ENCODE measurements around the gene NSFL1C. TPM values are rescaled to one million over a fixed set of nuclear protein-coding genes. Genes with fewer than 3 reads are reported as not detected.

Gene NSFL1C
- total and polyA plus RNA-seq, 2 experiments from 2014 or later: 22.2 to 84.2 TPM

GRCh38 chr20:1507276-1507675, 40.6 kb upstream of the NSFL1C start:
- H3K27ac ChIP-seq: no peak overlapping the region
- H3K4me1 ChIP-seq (ENCODE audit: insufficient read depth): peaks cover 16% of the 10 kb centered on the region
- no peaks in the 10 kb centered on the region for H3K36me3 ChIP-seq (ENCODE audit: low read depth)
- no peak for TF ChIP-seq EZH2phosphoT487 (IDR thresholded peaks at IDR 0.05; ENCODE audit: insufficient read depth, low read depth)
- no peak for TF ChIP-seq EZH2 (IDR thresholded peaks at IDR 0.05; ENCODE audit: insufficient read depth, poor library complexity, severe bottlenecking)
- H2AFZ ChIP-seq: no peak overlapping the region
- H3K4me2 ChIP-seq (ENCODE audit: unreplicated experiment): no peak overlapping the region
- H3F3A ChIP-seq (ENCODE audit: insufficient read depth): peaks cover 17% of the 10 kb centered on the region; the same call in 1 of the 2 replicates
- H3K9me2 ChIP-seq (ENCODE audit: insufficient read depth): no peaks in the 10 kb centered on the region
- H3K9ac ChIP-seq: no peak overlapping the region
- no peaks in the 10 kb centered on the region for H3K79me2 ChIP-seq (ENCODE audit: insufficient read depth)
- no peaks in the 10 kb centered on the region for H4K20me1 ChIP-seq (ENCODE audit: insufficient read depth)
- no peak for DNase-seq
- peaks cover 15% of the 10 kb centered on the region; the same call in 1 of the 2 replicates for H3K27me3 ChIP-seq (replicated peaks; ENCODE audit: insufficient read depth)
- in situ Hi-C loops (cut with MboI): no loop called here
- 22 to 26% methylated on average over 3 of the region's 3 CpGs for WGBS, 2 experiments (ENCODE audit: low coverage in 1 of 2, low lambda C conversion rate in 2 of 2, missing lambda C conversion rate in 2 of 2)
- no peaks in the 10 kb centered on the region for H3K9me3 ChIP-seq (ENCODE audit: low read depth)
- H3K4me3 ChIP-seq: no peak overlapping the region

- H3K9me3 ChIP-seq (ENCODE audit: low read depth): no peaks in the 10 kb centered on the region
- WGBS, 2 experiments (ENCODE audit: low coverage in 1 of 2, low lambda C conversion rate in 2 of 2, missing lambda C conversion rate in 2 of 2): 69 to 73% methylated on average over 1 of the region's 1 CpG
- peak overlapping the region; percentile 62 for H3K4me2 ChIP-seq (ENCODE audit: unreplicated experiment)
- TF ChIP-seq EZH2 (IDR thresholded peaks at IDR 0.05; ENCODE audit: insufficient read depth, poor library complexity, severe bottlenecking): no peak
- TF ChIP-seq EZH2phosphoT487 (IDR thresholded peaks at IDR 0.05; ENCODE audit: insufficient read depth, low read depth): no peak
- H3K79me2 ChIP-seq (ENCODE audit: insufficient read depth): no peaks in the 10 kb centered on the region
- DNase-seq: peak; percentile 56
- peak overlapping the region; percentile 83 for H3K27ac ChIP-seq
- peaks cover 16% of the 10 kb centered on the region for H3K4me1 ChIP-seq (ENCODE audit: insufficient read depth)
- H2AFZ ChIP-seq: 0 out of 2 replicates have a peak overlapping the region, but pooled peaks have one; percentile 1
- peak overlapping the region; percentile 35; the same call in 1 of the 2 replicates for H3K9ac ChIP-seq
- no peaks in the 10 kb centered on the region for H3K36me3 ChIP-seq (ENCODE audit: low read depth)
- H3K27me3 ChIP-seq (replicated peaks; ENCODE audit: insufficient read depth): peaks cover 16% of the 10 kb centered on the region
- H4K20me1 ChIP-seq (ENCODE audit: insufficient read depth): no peaks in the 10 kb centered on the region
- no peaks in the 10 kb centered on the region for H3K9me2 ChIP-seq (ENCODE audit: insufficient read depth)
- peaks cover 17% of the 10 kb centered on the region; the same call in 1 of the 2 replicates for H3F3A ChIP-seq (ENCODE audit: insufficient read depth)
- 0 out of 2 replicates have a peak overlapping the region, but pooled peaks have one; percentile 21 for H3K4me3 ChIP-seq
- in situ Hi-C loops (cut with MboI): no loop called here
These were observed 39.2 kb upstream of the NSFL1C start for GRCh38 chr20:1505871-1506270.

GRCh38 chr20:1505361-1505760, 38.7 kb upstream of the NSFL1C start:
- peak; percentile 91 for DNase-seq
- no peaks in the 10 kb centered on the region for H3K9me2 ChIP-seq (ENCODE audit: insufficient read depth)

GRCh38 chr20:1503564-1504227, 37.0 kb upstream of the NSFL1C start:
- H3K27ac ChIP-seq: no peak overlapping the region
- no peaks in the 10 kb centered on the region for H3K79me2 ChIP-seq (ENCODE audit: insufficient read depth)
- 0 out of 2 replicates have a peak overlapping the region, but pooled peaks have one; percentile 12 for H2AFZ ChIP-seq
- no peaks in the 10 kb centered on the region for H4K20me1 ChIP-seq (ENCODE audit: insufficient read depth)
- no peaks in the 10 kb centered on the region for H3K9me2 ChIP-seq (ENCODE audit: insufficient read depth)
- no peak overlapping the region for H3K4me3 ChIP-seq
- in situ Hi-C loops (cut with MboI): no loop called here
- H3K4me1 ChIP-seq (ENCODE audit: insufficient read depth): peaks cover 16% of the 10 kb centered on the region
- WGBS, 2 experiments (ENCODE audit: low coverage in 1 of 2, low lambda C conversion rate in 2 of 2, missing lambda C conversion rate in 2 of 2): 1% methylated on average over 8 of the region's 8 CpGs
- TF ChIP-seq EZH2phosphoT487 (IDR thresholded peaks at IDR 0.05; ENCODE audit: insufficient read depth, low read depth) (no peak), EZH2 (IDR thresholded peaks at IDR 0.05; ENCODE audit: insufficient read depth, poor library complexity, severe bottlenecking) (no peak)
- no peaks in the 10 kb centered on the region for H3K36me3 ChIP-seq (ENCODE audit: low read depth)
- no peaks in the 10 kb centered on the region for H3K9me3 ChIP-seq (ENCODE audit: low read depth)
- no peak overlapping the region for H3K9ac ChIP-seq
- peaks cover 17% of the 10 kb centered on the region; the same call in 1 of the 2 replicates for H3F3A ChIP-seq (ENCODE audit: insufficient read depth)
- H3K4me2 ChIP-seq (ENCODE audit: unreplicated experiment): no peak overlapping the region
- H3K27me3 ChIP-seq (replicated peaks; ENCODE audit: insufficient read depth): peaks cover 16% of the 10 kb centered on the region
- DNase-seq: peak; percentile 95

More at GRCh38 chr20:1505361-1505760, 38.7 kb upstream of the NSFL1C start:
- Histone ChIP-seq H3K4me2 (ENCODE audit: unreplicated experiment) (peak overlapping the region; percentile 62), H3K9me3 (ENCODE audit: low read depth) (no peaks in the 10 kb centered on the region), H3K9ac (peak overlapping the region; percentile 35; the same call in 1 of the 2 replicates), H3K27me3 (replicated peaks; ENCODE audit: insufficient read depth) (peaks cover 11% of the 10 kb centered on the region), H3K36me3 (ENCODE audit: low read depth) (no peaks in the 10 kb centered on the region), H3K79me2 (ENCODE audit: insufficient read depth) (no peaks in the 10 kb centered on the region), H3K4me1 (ENCODE audit: insufficient read depth) (peaks cover 16% of the 10 kb centered on the region), H2AFZ (no peak overlapping the region), H4K20me1 (ENCODE audit: insufficient read depth) (no peaks in the 10 kb centered on the region), H3K4me3 (0 out of 2 replicates have a peak overlapping the region, but pooled peaks have one; percentile 21), H3K27ac (peak overlapping the region; percentile 83), H3F3A (ENCODE audit: insufficient read depth) (peaks cover 17% of the 10 kb centered on the region; the same call in 1 of the 2 replicates)
- in situ Hi-C loops (cut with MboI): no loop called here
- 73 to 75% methylated on average over 3 of the region's 3 CpGs for WGBS, 2 experiments (ENCODE audit: low coverage in 1 of 2, low lambda C conversion rate in 2 of 2, missing lambda C conversion rate in 2 of 2)
- no peak for TF ChIP-seq EZH2 (IDR thresholded peaks at IDR 0.05; ENCODE audit: insufficient read depth, poor library complexity, severe bottlenecking)
- TF ChIP-seq EZH2phosphoT487 (IDR thresholded peaks at IDR 0.05; ENCODE audit: insufficient read depth, low read depth): no peak

Data from GM23248 (cell line).